Astrocyte (in vitro differentiated cells and primary cell): ENCODE data around the gene SERPINH1. TPM values are rescaled to one million over a fixed set of nuclear protein-coding genes. Genes with fewer than 3 reads are reported as not detected.
A peak's percentile ranks its signal among the peaks of the same experiment; 100 is the strongest.

ENCODE experiments used
- DNase-seq: peaks from one replicate; pipeline ENCODE4 v3.0.0-alpha.2; 2010; ENCODE audit warnings: low read depth
- FAIRE-seq: peaks from 2 replicates; lab custom pipeline; 2011; peaks lifted over from hg19 to GRCh38; lab: Jason Lieb, UNC
- H2AFZ ChIP-seq: 2 replicates; pipeline ENCODE4 v1.6.0; 2012; ENCODE audit warnings: low read depth, low read length, inconsistent platforms
- H3K27ac ChIP-seq: 2 replicates; pipeline ENCODE4 v1.5.1; 2011; ENCODE audit warnings: low read depth, low read length, inconsistent platforms
- H3K27me3 ChIP-seq: 2 replicates; pipeline ENCODE4 v1.6.0; 2011; ENCODE audit warnings: low read length, inconsistent platforms; ENCODE audit not compliant: insufficient read depth
- H3K36me3 ChIP-seq: 2 replicates; pipeline ENCODE4 v1.5.1; 2011; ENCODE audit warnings: low read length, inconsistent platforms; ENCODE audit not compliant: insufficient read depth
- H3K4me1 ChIP-seq: 2 replicates; pipeline ENCODE4 v1.5.1; 2011; ENCODE audit warnings: low read length, inconsistent platforms; ENCODE audit not compliant: insufficient read depth
- H3K4me2 ChIP-seq: 2 replicates; pipeline ENCODE4 v1.6.0; 2012; ENCODE audit warnings: low read length, inconsistent platforms
- H3K4me3 ChIP-seq: 2 replicates; pipeline ENCODE4 v1.5.1; 2011; ENCODE audit warnings: low read depth, mild to moderate bottlenecking, low read length, inconsistent platforms; ENCODE audit not compliant: insufficient read depth
- H3K79me2 ChIP-seq: 2 replicates; pipeline ENCODE4 v1.6.0; 2012; ENCODE audit warnings: mild to moderate bottlenecking, low read length, inconsistent platforms; ENCODE audit not compliant: insufficient read depth
- H3K9ac ChIP-seq: 2 replicates; pipeline ENCODE4 v1.6.0; 2012; ENCODE audit warnings: mild to moderate bottlenecking, low read length, inconsistent platforms
- H3K9me3 ChIP-seq: 2 replicates; pipeline ENCODE4 v1.5.1; 2012; ENCODE audit warnings: low read depth, mild to moderate bottlenecking, low read length, inconsistent platforms; ENCODE audit not compliant: insufficient read depth
- H4K20me1 ChIP-seq: 2 replicates; pipeline ENCODE4 v1.6.0; 2012; ENCODE audit warnings: low read length, inconsistent platforms; ENCODE audit not compliant: insufficient read depth
- H3K27ac Mint-ChIP-seq: one replicate; pipeline ENCODE4 v1.8.0; 2021; ENCODE audit warnings: mild to moderate bottlenecking, mixed read lengths; ENCODE audit not compliant: unreplicated experiment
- H3K27me3 Mint-ChIP-seq: one replicate; pipeline ENCODE4 v1.8.0; 2021; ENCODE audit warnings: low read depth, mixed read lengths; ENCODE audit not compliant: unreplicated experiment
- H3K36me3 Mint-ChIP-seq: one replicate; pipeline ENCODE4 v1.8.0; 2021; ENCODE audit warnings: low read depth, mixed read lengths; ENCODE audit not compliant: unreplicated experiment
- H3K4me1 Mint-ChIP-seq: one replicate; pipeline ENCODE4 v1.8.0; 2021; ENCODE audit warnings: low read depth, mixed read lengths; ENCODE audit not compliant: unreplicated experiment
- H3K4me3 Mint-ChIP-seq: one replicate; pipeline ENCODE4 v1.8.0; 2021; ENCODE audit warnings: mild to moderate bottlenecking, moderate library complexity, mixed read lengths; ENCODE audit not compliant: unreplicated experiment
- H3K9me3 Mint-ChIP-seq: one replicate; pipeline ENCODE4 v1.8.0; 2021; ENCODE audit warnings: mild to moderate bottlenecking, mixed read lengths; ENCODE audit not compliant: unreplicated experiment
- EZH2 ChIP-seq: IDR thresholded peaks from 2 replicates; pipeline ENCODE4 v1.6.1; 2012; ENCODE audit warnings: mild to moderate bottlenecking, low read length, inconsistent platforms; ENCODE audit not compliant: insufficient read depth
- total RNA-seq: library from RNA; stranded (reverse); gene quantifications from 2 replicates; pipeline ENCODE4 v1.2.1, GENCODE V29; 2021
- TF ChIP-seq, protein P1 (sequence below): IDR thresholded peaks from 2 replicates; pipeline ENCODE4 v1.5.1; 2011; ENCODE audit warnings: low read depth, mild to moderate bottlenecking, inconsistent platforms, low read length, moderate library complexity; ENCODE audit not compliant: insufficient read depth

SERPINH1 gene
- total RNA-seq, 1 donor from 2014 or later: 768 TPM

GRCh38 chr11:75547177-75547576, 14.9 kb upstream of the SERPINH1 start:
- Histone ChIP-seq H3K27ac (no peak overlapping the region), H3K4me2 (no peak overlapping the region), H3K79me2 (no peaks in the 10 kb centered on the region), H3K27me3 (peaks cover 4% of the 10 kb centered on the region), H3K4me3 (no peak overlapping the region), H3K9ac (no peak overlapping the region), H2AFZ (no peak overlapping the region), H4K20me1 (no peaks in the 10 kb centered on the region), H3K36me3 (no peaks in the 10 kb centered on the region), H3K9me3 (no peaks in the 10 kb centered on the region), H3K4me1 (peaks cover 3% of the 10 kb centered on the region)
- DNase-seq (no peak), FAIRE-seq (no peak)
- Mint-ChIP-seq H3K27ac (no peak overlapping the region), H3K27me3 (peaks cover 12% of the 10 kb centered on the region), H3K9me3 (no peaks in the 10 kb centered on the region), H3K4me1 (peaks cover 5% of the 10 kb centered on the region), H3K4me3 (no peak overlapping the region), H3K36me3 (no peaks in the 10 kb centered on the region)
- TF ChIP-seq EZH2: no peak
- TF ChIP-seq, protein P1, sequence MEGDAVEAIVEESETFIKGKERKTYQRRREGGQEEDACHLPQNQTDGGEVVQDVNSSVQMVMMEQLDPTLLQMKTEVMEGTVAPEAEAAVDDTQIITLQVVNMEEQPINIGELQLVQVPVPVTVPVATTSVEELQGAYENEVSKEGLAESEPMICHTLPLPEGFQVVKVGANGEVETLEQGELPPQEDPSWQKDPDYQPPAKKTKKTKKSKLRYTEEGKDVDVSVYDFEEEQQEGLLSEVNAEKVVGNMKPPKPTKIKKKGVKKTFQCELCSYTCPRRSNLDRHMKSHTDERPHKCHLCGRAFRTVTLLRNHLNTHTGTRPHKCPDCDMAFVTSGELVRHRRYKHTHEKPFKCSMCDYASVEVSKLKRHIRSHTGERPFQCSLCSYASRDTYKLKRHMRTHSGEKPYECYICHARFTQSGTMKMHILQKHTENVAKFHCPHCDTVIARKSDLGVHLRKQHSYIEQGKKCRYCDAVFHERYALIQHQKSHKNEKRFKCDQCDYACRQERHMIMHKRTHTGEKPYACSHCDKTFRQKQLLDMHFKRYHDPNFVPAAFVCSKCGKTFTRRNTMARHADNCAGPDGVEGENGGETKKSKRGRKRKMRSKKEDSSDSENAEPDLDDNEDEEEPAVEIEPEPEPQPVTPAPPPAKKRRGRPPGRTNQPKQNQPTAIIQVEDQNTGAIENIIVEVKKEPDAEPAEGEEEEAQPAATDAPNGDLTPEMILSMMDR: no peak

DNA sequence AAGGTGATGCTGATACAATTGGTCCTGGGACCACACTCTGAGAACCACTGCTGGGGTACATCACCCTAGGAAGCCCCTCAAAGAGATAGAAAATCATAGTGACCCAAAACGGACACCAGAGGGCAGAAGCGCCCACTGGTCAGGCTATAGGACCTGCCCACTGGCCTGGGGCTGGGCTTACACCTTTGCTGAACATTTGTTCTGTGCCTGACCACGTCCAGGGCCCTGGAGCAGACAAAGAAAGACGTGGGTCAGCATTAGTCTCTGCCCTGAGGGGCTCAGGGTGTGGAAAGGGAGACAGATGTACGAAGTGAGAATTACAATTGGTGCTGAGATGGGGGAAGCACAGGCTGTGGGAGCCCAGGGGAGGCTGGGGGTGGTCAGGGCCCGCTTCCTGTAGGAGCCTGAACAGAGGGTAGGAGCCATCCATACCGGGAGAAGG, 14.4 kb upstream of the SERPINH1 start:
- Histone ChIP-seq H3K79me2 (no peaks in the 10 kb centered on the region), H3K27me3 (peaks cover 4% of the 10 kb centered on the region), H3K9me3 (no peaks in the 10 kb centered on the region), H3K36me3 (no peaks in the 10 kb centered on the region), H3K9ac (peak overlapping the region; percentile 39), H3K4me1 (peaks cover 3% of the 10 kb centered on the region), H2AFZ (peak overlapping the region; percentile 49), H3K4me2 (no peak overlapping the region), H3K27ac (no peak overlapping the region), H4K20me1 (no peaks in the 10 kb centered on the region), H3K4me3 (no peak overlapping the region)
- peak overlapping the region; percentile 95 for H3K27ac Mint-ChIP-seq
- no peaks in the 10 kb centered on the region for H3K36me3 Mint-ChIP-seq
- H3K27me3 Mint-ChIP-seq: peaks cover 10% of the 10 kb centered on the region
- DNase-seq (peak; percentile 29), FAIRE-seq (no peak)
- peaks cover 5% of the 10 kb centered on the region for H3K4me1 Mint-ChIP-seq
- peak overlapping the region; percentile 71 for H3K4me3 Mint-ChIP-seq
- no peaks in the 10 kb centered on the region for H3K9me3 Mint-ChIP-seq
- TF ChIP-seq EZH2: no peak
- TF ChIP-seq, protein P1: peak; percentile 83

- no peaks in the 10 kb centered on the region for H4K20me1 ChIP-seq
- Mint-ChIP-seq H3K27me3 (peaks cover 8% of the 10 kb centered on the region), H3K4me3 (no peak overlapping the region), H3K27ac (no peak overlapping the region), H3K4me1 (peaks cover 5% of the 10 kb centered on the region), H3K9me3 (no peaks in the 10 kb centered on the region), H3K36me3 (no peaks in the 10 kb centered on the region)
- DNase-seq (no peak), FAIRE-seq (no peak)
- H3K4me2 ChIP-seq: no peak overlapping the region
- TF ChIP-seq, protein P1: no peak
- no peak for TF ChIP-seq EZH2
- no peak overlapping the region for H2AFZ ChIP-seq
- H3K27me3 ChIP-seq: peaks cover 4% of the 10 kb centered on the region
- H3K27ac ChIP-seq: no peak overlapping the region
- H3K79me2 ChIP-seq: no peaks in the 10 kb centered on the region
- peaks cover 5% of the 10 kb centered on the region for H3K4me1 ChIP-seq
- no peak overlapping the region for H3K9ac ChIP-seq
- H3K9me3 ChIP-seq: no peaks in the 10 kb centered on the region
- H3K36me3 ChIP-seq: no peaks in the 10 kb centered on the region
- no peak overlapping the region for H3K4me3 ChIP-seq
These were observed 13.3 kb upstream of the SERPINH1 start for GRCh38 chr11:75548595-75549272.
